ENCODE measurements around the gene TAC1. TPM values are rescaled to one million over a fixed set of nuclear protein-coding genes. Genes with fewer than 3 reads are reported as not detected.
"Not testable (repeated sequence)": the region's sequence is repeated elsewhere in the genome, so short reads cannot be mapped to it uniquely, and the experiment has no call there.

The TAC1 gene
- total RNA-seq, 4 donors from 2014 or later, result 2.1 to 3.1 TPM; not detected in 2

DNA sequence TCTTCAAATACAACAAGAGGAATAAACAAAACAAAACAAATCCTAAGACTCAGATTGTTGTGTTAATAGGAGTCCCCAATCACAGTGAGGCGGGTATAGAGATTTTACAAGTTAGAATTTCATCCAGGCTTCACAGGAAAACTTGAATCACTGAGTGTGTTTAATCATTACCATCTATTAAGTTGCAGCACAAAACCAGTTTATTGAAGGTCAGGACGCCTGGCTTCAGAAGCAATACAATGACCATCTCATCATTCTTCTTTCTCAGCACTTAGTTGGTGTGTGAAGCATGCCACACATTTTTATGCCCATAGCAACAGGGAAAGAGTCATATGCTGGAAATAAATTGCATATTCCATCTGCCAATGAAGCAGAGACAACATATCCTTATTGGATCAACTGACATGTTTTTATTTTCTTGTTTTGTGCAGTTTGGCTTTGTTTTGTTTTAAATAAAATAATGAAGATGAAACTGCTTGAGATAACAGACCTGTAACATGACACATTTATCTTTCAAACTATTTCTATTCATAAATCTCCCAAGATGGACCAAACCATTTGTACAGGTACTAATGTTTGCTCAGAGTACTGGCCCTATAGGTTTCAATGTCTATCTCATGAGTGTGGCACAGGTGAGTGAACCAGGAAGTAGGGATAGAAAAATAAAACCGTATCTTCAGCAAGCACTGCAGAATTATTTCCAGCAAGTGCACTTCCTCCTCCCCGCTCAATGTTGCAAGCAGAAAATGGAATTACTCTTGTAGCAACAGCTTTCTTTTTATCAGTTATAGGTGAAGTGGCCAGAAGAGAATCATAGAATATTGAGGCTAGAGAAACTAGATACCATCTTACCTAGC, 40.4 kb downstream of the TAC1 start:
- DNase-seq, result no peak
- H3K36me3 ChIP-seq, result no peaks in the 10 kb centered on the region
- TF ChIP-seq, protein P1, sequence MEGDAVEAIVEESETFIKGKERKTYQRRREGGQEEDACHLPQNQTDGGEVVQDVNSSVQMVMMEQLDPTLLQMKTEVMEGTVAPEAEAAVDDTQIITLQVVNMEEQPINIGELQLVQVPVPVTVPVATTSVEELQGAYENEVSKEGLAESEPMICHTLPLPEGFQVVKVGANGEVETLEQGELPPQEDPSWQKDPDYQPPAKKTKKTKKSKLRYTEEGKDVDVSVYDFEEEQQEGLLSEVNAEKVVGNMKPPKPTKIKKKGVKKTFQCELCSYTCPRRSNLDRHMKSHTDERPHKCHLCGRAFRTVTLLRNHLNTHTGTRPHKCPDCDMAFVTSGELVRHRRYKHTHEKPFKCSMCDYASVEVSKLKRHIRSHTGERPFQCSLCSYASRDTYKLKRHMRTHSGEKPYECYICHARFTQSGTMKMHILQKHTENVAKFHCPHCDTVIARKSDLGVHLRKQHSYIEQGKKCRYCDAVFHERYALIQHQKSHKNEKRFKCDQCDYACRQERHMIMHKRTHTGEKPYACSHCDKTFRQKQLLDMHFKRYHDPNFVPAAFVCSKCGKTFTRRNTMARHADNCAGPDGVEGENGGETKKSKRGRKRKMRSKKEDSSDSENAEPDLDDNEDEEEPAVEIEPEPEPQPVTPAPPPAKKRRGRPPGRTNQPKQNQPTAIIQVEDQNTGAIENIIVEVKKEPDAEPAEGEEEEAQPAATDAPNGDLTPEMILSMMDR (IDR thresholded peaks at IDR 0.05), result no peak
- TF ChIP-seq POLR2A (IDR thresholded peaks at IDR 0.05), result no peak
- peak overlapping the region in 2 of 4 donors; percentile 74 to 78 for H3K27ac ChIP-seq
- no peaks in the 10 kb centered on the region for H3K27me3 ChIP-seq
- H3K4me3 ChIP-seq, result no peak overlapping the region
- no peaks in the 10 kb centered on the region for H3K4me1 ChIP-seq
- H3K9me3 ChIP-seq, result no peaks in the 10 kb centered on the region

DNA sequence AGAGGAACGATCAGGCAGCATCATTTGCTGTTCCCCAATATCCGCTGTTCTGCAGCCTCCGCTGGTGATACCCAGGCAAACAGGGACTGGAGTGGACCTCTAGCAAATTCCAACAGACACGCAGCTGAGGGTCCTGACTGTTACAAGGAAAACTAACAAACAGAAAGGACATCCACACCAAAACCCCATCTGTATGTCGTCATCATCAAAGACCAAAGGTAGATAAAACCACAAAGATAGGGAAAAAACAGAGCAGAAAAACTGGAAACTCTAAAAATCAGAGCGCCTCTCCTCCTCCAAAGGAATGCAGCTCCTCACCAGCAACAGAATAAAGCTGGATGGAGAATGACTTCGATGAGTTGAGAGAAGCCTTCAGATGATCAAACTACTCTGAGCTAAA, 54.5 kb downstream of the TAC1 start:
- H3K4me3 ChIP-seq, H3K27me3 ChIP-seq, H3K9me3 ChIP-seq, H3K36me3 ChIP-seq, DNase-seq, H3K4me1 ChIP-seq, H3K27ac ChIP-seq: not testable (repeated sequence)

Other genes starting within 250 kb of the TAC1 start
- gene ASNS, start 140.3 kb downstream of the TAC1 start, total RNA-seq, result 10 to 100 TPM in 2 of 4 donors, 1 to 10 TPM in 2; 3.5 to 16.5 (median 8.4) TPM